Tibial nerve (tissue), 3 donors: ENCODE measurements around the gene AKAP12.

Experiments
- CTCF ChIP-seq, 5 experiments: fragments of 200-600 bp in 3 of 5; fragments of 450-650 bp in 2 of 5; sonication (generic) in 3 of 5; IDR thresholded peaks; one replicate each; pipeline ENCODE4 v1.5.1; 2016 to 2019; ENCODE audit warnings: antibody characterized with exemption in 5 of 5, mild to moderate bottlenecking in 3 of 5, moderate library complexity in 2 of 5
- POLR2A ChIP-seq, 2 donors: fragments of 450-650 bp; IDR thresholded peaks; one replicate each; pipeline ENCODE4 v1.6.1; 2017; ENCODE audit warnings: antibody characterized with exemption in 2 of 2, mild to moderate bottlenecking in 2 of 2, moderate library complexity in 2 of 2

GRCh38 chr6:151292974-151293687 is 53.4 kb downstream of the AKAP12 start:
- TF ChIP-seq CTCF (IDR thresholded peaks at IDR 0.05): no peak
- no peak for TF ChIP-seq POLR2A (IDR thresholded peaks at IDR 0.05)
